ENCODE data around the gene BTN3A1.
A peak's percentile ranks its signal among the peaks of the same experiment; 100 is the strongest.

BTN3A1 gene

GRCh38 chr6:26421259-26422144 lies 19.4 kb downstream of the BTN3A1 start:
- Histone ChIP-seq H3K4me3 (ENCODE audit: severe bottlenecking) (peak overlapping the region; percentile 62), H3K27ac (ENCODE audit: poor library complexity, severe bottlenecking) (peak overlapping the region; percentile 30), H3K27me3 (ENCODE audit: insufficient read depth, poor library complexity, severe bottlenecking) (no peaks in the 10 kb centered on the region), H3K9me3 (ENCODE audit: severe bottlenecking) (peaks cover 5% of the 10 kb centered on the region), H3K4me1 (ENCODE audit: insufficient read depth, poor library complexity, severe bottlenecking) (peaks cover 9% of the 10 kb centered on the region), H3K36me3 (ENCODE audit: low read depth) (no peaks in the 10 kb centered on the region)
- peak; percentile 100 for ATAC-seq (ENCODE audit: low read depth)
- no peak for DNase-seq (ENCODE audit: low spot score)
- TF ChIP-seq CTCF (IDR thresholded peaks at IDR 0.05; ENCODE audit: poor library complexity, severe bottlenecking), result no peak

GRCh38 chr6:26422329-26422728 lies 20.3 kb downstream of the BTN3A1 start:
- Histone ChIP-seq H3K36me3 (ENCODE audit: low read depth) (no peaks in the 10 kb centered on the region), H3K4me3 (ENCODE audit: severe bottlenecking) (peak overlapping the region; percentile 62), H3K9me3 (ENCODE audit: severe bottlenecking) (peaks cover 5% of the 10 kb centered on the region), H3K27me3 (ENCODE audit: insufficient read depth, poor library complexity, severe bottlenecking) (no peaks in the 10 kb centered on the region), H3K27ac (ENCODE audit: poor library complexity, severe bottlenecking) (no peak overlapping the region), H3K4me1 (ENCODE audit: insufficient read depth, poor library complexity, severe bottlenecking) (peaks cover 9% of the 10 kb centered on the region)
- no peak for ATAC-seq (ENCODE audit: low read depth)
- TF ChIP-seq CTCF (IDR thresholded peaks at IDR 0.05; ENCODE audit: poor library complexity, severe bottlenecking), result no peak
- DNase-seq (ENCODE audit: low spot score), result no peak

GRCh38 chr6:26426691-26427450 lies 24.8 kb downstream of the BTN3A1 start:
- H3K36me3 ChIP-seq (ENCODE audit: low read depth), result no peaks in the 10 kb centered on the region
- H3K9me3 ChIP-seq (ENCODE audit: severe bottlenecking), result no peaks in the 10 kb centered on the region
- peaks cover 5% of the 10 kb centered on the region for H3K4me1 ChIP-seq (ENCODE audit: insufficient read depth, poor library complexity, severe bottlenecking)
- ATAC-seq (ENCODE audit: low read depth), result no peak
- H3K4me3 ChIP-seq (ENCODE audit: severe bottlenecking), result no peak overlapping the region
- TF ChIP-seq CTCF (IDR thresholded peaks at IDR 0.05; ENCODE audit: poor library complexity, severe bottlenecking), result no peak
- no peaks in the 10 kb centered on the region for H3K27me3 ChIP-seq (ENCODE audit: insufficient read depth, poor library complexity, severe bottlenecking)
- DNase-seq (ENCODE audit: low spot score), result no peak
- no peak overlapping the region for H3K27ac ChIP-seq (ENCODE audit: poor library complexity, severe bottlenecking)

GRCh38 chr6:26427451-26427809 lies 25.4 kb downstream of the BTN3A1 start:
- TF ChIP-seq CTCF (IDR thresholded peaks at IDR 0.05; ENCODE audit: poor library complexity, severe bottlenecking), result no peak
- Histone ChIP-seq H3K27ac (ENCODE audit: poor library complexity, severe bottlenecking) (no peak overlapping the region), H3K4me3 (ENCODE audit: severe bottlenecking) (no peak overlapping the region), H3K4me1 (ENCODE audit: insufficient read depth, poor library complexity, severe bottlenecking) (no peaks in the 10 kb centered on the region), H3K9me3 (ENCODE audit: severe bottlenecking) (no peaks in the 10 kb centered on the region), H3K27me3 (ENCODE audit: insufficient read depth, poor library complexity, severe bottlenecking) (no peaks in the 10 kb centered on the region), H3K36me3 (ENCODE audit: low read depth) (no peaks in the 10 kb centered on the region)
- no peak for ATAC-seq (ENCODE audit: low read depth)
- DNase-seq (ENCODE audit: low spot score), result no peak

Data from RWPE2 (cell line).